Activated CD8-positive, alpha-beta T cell treated with anti-CD3 and anti-CD28 coated beads, Interleukin-2, amount 10 ng/mL, durations not matched to agents 7 days and 5 days (primary cell): ENCODE measurements around the gene RYR2. TPM values are rescaled to one million over a fixed set of nuclear protein-coding genes. Genes with fewer than 3 reads are reported as not detected.
"Not testable (repeated sequence)": the region's sequence is repeated elsewhere in the genome, so short reads cannot be mapped to it uniquely, and the experiment has no call there.

ENCODE experiments used
- ATAC-seq: fragments of 150-1000 bp; cut with Tn5 transposase; one replicate; pipeline ENCODE4 v1.10.0; 2021; ENCODE audit warnings: moderate library complexity
- CTCF ChIA-PET: fragments of 350-600 bp; sonication (Branson Sonifier 250); formaldehyde crosslinking; loops from one replicate; lab custom pipeline; 2021; ENCODE audit warnings: antibody characterized with exemption; lab: Charles Lee
- POLR2A ChIA-PET: fragments of 350-600 bp; sonication (Branson Sonifier 250); formaldehyde crosslinking; loops from one replicate; lab custom pipeline; 2021; ENCODE audit warnings: antibody characterized with exemption; lab: Charles Lee
- DNase-seq: peaks from one replicate; pipeline ENCODE4 v3.0.0-alpha.2; 2020
- H3K27ac Mint-ChIP-seq: one replicate; pipeline ENCODE4 v1.8.0; 2021; ENCODE audit warnings: mild to moderate bottlenecking, mixed read lengths
- H3K27me3 Mint-ChIP-seq: one replicate; pipeline ENCODE4 v1.8.0; 2021; ENCODE audit warnings: low read depth, mixed read lengths
- H3K36me3 Mint-ChIP-seq: one replicate; pipeline ENCODE4 v1.8.0; 2021; ENCODE audit warnings: low read depth, mixed read lengths
- H3K4me1 Mint-ChIP-seq: one replicate; pipeline ENCODE4 v1.8.0; 2021; ENCODE audit warnings: low read depth, mixed read lengths
- H3K4me3 Mint-ChIP-seq: one replicate; pipeline ENCODE4 v1.8.0; 2021; ENCODE audit warnings: mild to moderate bottlenecking, mixed read lengths
- H3K9me3 Mint-ChIP-seq: one replicate; pipeline ENCODE4 v1.8.0; 2022; ENCODE audit warnings: mixed read lengths; ENCODE audit not compliant: insufficient read depth
- total RNA-seq, 2 experiments: library from RNA; stranded (reverse); gene quantifications; one replicate each; pipeline ENCODE4 v1.2.3, GENCODE V29; 2021

Gene RYR2
- total RNA-seq, 2 experiments from 2014 or later: not detected

GRCh38 chr1:237133921-237134320 is 91.9 kb downstream of the RYR2 start:
- Mint-ChIP-seq H3K4me1 (no peaks in the 10 kb centered on the region), H3K27ac (no peak overlapping the region), H3K9me3 (peaks cover 4% of the 10 kb centered on the region), H3K4me3 (no peak overlapping the region), H3K36me3 (no peaks in the 10 kb centered on the region), H3K27me3 (no peaks in the 10 kb centered on the region)
- ChIA-PET CTCF (no interaction called here), POLR2A (no interaction called here)
- ATAC-seq (no peak), DNase-seq (no peak)

GRCh38 chr1:237134929-237135328 is 92.9 kb downstream of the RYR2 start:
- Mint-ChIP-seq H3K9me3 (peaks cover 4% of the 10 kb centered on the region), H3K27me3 (no peaks in the 10 kb centered on the region), H3K4me3 (no peak overlapping the region), H3K27ac (no peak overlapping the region), H3K4me1 (no peaks in the 10 kb centered on the region), H3K36me3 (no peaks in the 10 kb centered on the region)
- ATAC-seq (no peak), DNase-seq (no peak)
- ChIA-PET POLR2A (no interaction called here), CTCF (no interaction called here)

GRCh38 chr1:237138551-237138950 is 96.6 kb downstream of the RYR2 start:
- Mint-ChIP-seq H3K27ac (no peak overlapping the region), H3K27me3 (no peaks in the 10 kb centered on the region), H3K9me3 (no peaks in the 10 kb centered on the region), H3K4me1 (no peaks in the 10 kb centered on the region), H3K36me3 (no peaks in the 10 kb centered on the region), H3K4me3 (no peak overlapping the region)
- DNase-seq: no peak
- POLR2A ChIA-PET: interaction anchor here (0.6 kb wide), 1 partner anchor 182 kb away, joined by 3 read pairs; no protein-coding TSS in a partner anchor
- CTCF ChIA-PET: no interaction called here
- no peak for ATAC-seq

GRCh38 chr1:237139732-237140131 is 97.7 kb downstream of the RYR2 start:
- ATAC-seq (no peak), DNase-seq (no peak)
- H3K4me3 Mint-ChIP-seq: no peak overlapping the region
- H3K27ac Mint-ChIP-seq: no peak overlapping the region
- CTCF ChIA-PET: no interaction called here
- H3K9me3 Mint-ChIP-seq: no peaks in the 10 kb centered on the region
- H3K4me1 Mint-ChIP-seq: no peaks in the 10 kb centered on the region
- POLR2A ChIA-PET: no interaction called here
- H3K27me3 Mint-ChIP-seq: no peaks in the 10 kb centered on the region
- H3K36me3 Mint-ChIP-seq: no peaks in the 10 kb centered on the region

GRCh38 chr1:237140986-237141385 is 99.0 kb downstream of the RYR2 start:
- Mint-ChIP-seq H3K27ac (no peak overlapping the region), H3K27me3 (peaks cover 2% of the 10 kb centered on the region), H3K4me3 (no peak overlapping the region), H3K4me1 (no peaks in the 10 kb centered on the region), H3K36me3 (no peaks in the 10 kb centered on the region), H3K9me3 (no peaks in the 10 kb centered on the region)
- no peak for DNase-seq
- ChIA-PET CTCF (no interaction called here), POLR2A (no interaction called here)
- ATAC-seq: no peak

- ChIA-PET POLR2A (no interaction called here), CTCF (no interaction called here)
- Mint-ChIP-seq H3K36me3 (no peaks in the 10 kb centered on the region), H3K9me3 (no peaks in the 10 kb centered on the region), H3K4me3 (no peak overlapping the region), H3K27ac (no peak overlapping the region), H3K27me3 (peaks cover 2% of the 10 kb centered on the region), H3K4me1 (no peaks in the 10 kb centered on the region)
- ATAC-seq (no peak), DNase-seq (no peak)
Measured at GRCh38 chr1:237141502-237141901, 99.5 kb downstream of the RYR2 start.

- ATAC-seq: no peak
- Mint-ChIP-seq H3K4me3 (no peak overlapping the region), H3K36me3 (no peaks in the 10 kb centered on the region), H3K27ac (no peak overlapping the region), H3K4me1 (no peaks in the 10 kb centered on the region), H3K27me3 (peaks cover 2% of the 10 kb centered on the region), H3K9me3 (no peaks in the 10 kb centered on the region)
- ChIA-PET CTCF (no interaction called here), POLR2A (no interaction called here)
- no peak for DNase-seq
Measured at GRCh38 chr1:237145379-237146135, 103.6 kb downstream of the RYR2 start.

GRCh38 chr1:237146241-237146640 is 104.3 kb downstream of the RYR2 start:
- Mint-ChIP-seq H3K36me3 (no peaks in the 10 kb centered on the region), H3K27ac (no peak overlapping the region), H3K4me3 (no peak overlapping the region), H3K4me1 (no peaks in the 10 kb centered on the region), H3K9me3 (no peaks in the 10 kb centered on the region), H3K27me3 (peaks cover 2% of the 10 kb centered on the region)
- ChIA-PET POLR2A (no interaction called here), CTCF (no interaction called here)
- ATAC-seq: no peak
- DNase-seq: no peak

- peaks cover 2% of the 10 kb centered on the region for H3K27me3 Mint-ChIP-seq
- ChIA-PET POLR2A (no interaction called here), CTCF (no interaction called here)
- no peaks in the 10 kb centered on the region for H3K9me3 Mint-ChIP-seq
- no peak overlapping the region for H3K4me3 Mint-ChIP-seq
- ATAC-seq (no peak), DNase-seq (no peak)
- no peak overlapping the region for H3K27ac Mint-ChIP-seq
- H3K36me3 Mint-ChIP-seq: no peaks in the 10 kb centered on the region
- H3K4me1 Mint-ChIP-seq: no peaks in the 10 kb centered on the region
Measured at GRCh38 chr1:237149857-237150256, 107.9 kb downstream of the RYR2 start.

GRCh38 chr1:237151979-237152378 is 110.0 kb downstream of the RYR2 start:
- H3K9me3 Mint-ChIP-seq, CTCF ChIA-PET, POLR2A ChIA-PET, H3K36me3 Mint-ChIP-seq, H3K27ac Mint-ChIP-seq, DNase-seq, H3K4me1 Mint-ChIP-seq, H3K4me3 Mint-ChIP-seq, H3K27me3 Mint-ChIP-seq, ATAC-seq: not testable (repeated sequence)

- H3K27me3 Mint-ChIP-seq: no peaks in the 10 kb centered on the region
- CTCF ChIA-PET: no interaction called here
- H3K27ac Mint-ChIP-seq: no peak overlapping the region
- H3K36me3 Mint-ChIP-seq: no peaks in the 10 kb centered on the region
- H3K9me3 Mint-ChIP-seq: no peaks in the 10 kb centered on the region
- DNase-seq: no peak
- no peak overlapping the region for H3K4me3 Mint-ChIP-seq
- no peaks in the 10 kb centered on the region for H3K4me1 Mint-ChIP-seq
- POLR2A ChIA-PET: no interaction called here
- no peak for ATAC-seq
Measured at GRCh38 chr1:237152506-237153335, 110.7 kb downstream of the RYR2 start.

GRCh38 chr1:237154157-237154556 is 112.2 kb downstream of the RYR2 start:
- ATAC-seq (no peak), DNase-seq (no peak)
- ChIA-PET POLR2A (no interaction called here), CTCF (no interaction called here)
- no peaks in the 10 kb centered on the region for H3K36me3 Mint-ChIP-seq
- H3K9me3 Mint-ChIP-seq: no peaks in the 10 kb centered on the region
- H3K27ac Mint-ChIP-seq: no peak overlapping the region
- H3K4me3 Mint-ChIP-seq: no peak overlapping the region
- H3K4me1 Mint-ChIP-seq: no peaks in the 10 kb centered on the region
- no peaks in the 10 kb centered on the region for H3K27me3 Mint-ChIP-seq
